Islet precursor cell (in vitro differentiated cells): ENCODE results near the gene C2CD2L.
"Not testable (repeated sequence)": the region's sequence is repeated elsewhere in the genome, so short reads cannot be mapped to it uniquely, and the experiment has no call there.

Experiments used
- DNase-seq: peaks from one replicate; pipeline ENCODE4 v3.0.0-alpha.2; 2018

The C2CD2L gene

GRCh38 chr11:119116235-119116594 lies 9.1 kb downstream of the C2CD2L start:
- DNase-seq = no peak

- no peak for DNase-seq
Observed at GRCh38 chr11:119116601-119117000, 9.5 kb downstream of the C2CD2L start.

GRCh38 chr11:119117004-119117706 lies 10.0 kb downstream of the C2CD2L start:
- no peak for DNase-seq

- no peak for DNase-seq
Observed at GRCh38 chr11:119118227-119118626, 11.1 kb downstream of the C2CD2L start.

GRCh38 chr11:119118946-119119345 lies 11.8 kb downstream of the C2CD2L start:
- no peak for DNase-seq

GRCh38 chr11:119120639-119121007 lies 13.5 kb downstream of the C2CD2L start:
- no peak for DNase-seq

GRCh38 chr11:119121008-119121810 lies 14.1 kb downstream of the C2CD2L start, which contains the start of gene HINFP:
HINFP (plus strand) TSS chr11:119121580; CDS start chr11:119126945, 5,365 bp downstream.
- peak; percentile 100 for DNase-seq

- DNase-seq = no peak
Observed at GRCh38 chr11:119121811-119122124, 14.6 kb downstream of the C2CD2L start.

- no peak for DNase-seq
Observed at GRCh38 chr11:119125821-119126220, 18.7 kb downstream of the C2CD2L start.

GRCh38 chr11:119126675-119127268 lies 19.6 kb downstream of the C2CD2L start:
- DNase-seq = no peak

GRCh38 chr11:119130662-119131061 lies 23.5 kb downstream of the C2CD2L start:
- no peak for DNase-seq

- DNase-seq = no peak
Observed at GRCh38 chr11:119134389-119134978, 27.3 kb downstream of the C2CD2L start.

- not testable (repeated sequence) for DNase-seq
Observed at GRCh38 chr11:119139276-119139675, 32.1 kb downstream of the C2CD2L start.

- DNase-seq = peak; percentile 92
Observed at GRCh38 chr11:119144825-119145486, 37.8 kb downstream of the C2CD2L start.

- no peak for DNase-seq
Observed at GRCh38 chr11:119145551-119145950, 38.4 kb downstream of the C2CD2L start.

GRCh38 chr11:119147604-119148333 lies 40.6 kb downstream of the C2CD2L start:
- DNase-seq = no peak

- no peak for DNase-seq
Observed at GRCh38 chr11:119148720-119149017, 41.5 kb downstream of the C2CD2L start.

- DNase-seq = no peak
Observed at GRCh38 chr11:119149018-119149785, 42.1 kb downstream of the C2CD2L start, which contains the start of gene ABCG4. ABCG4 (plus strand) TSS chr11:119149052; CDS start chr11:119149966, 914 bp downstream.

- no peak for DNase-seq
Observed at GRCh38 chr11:119149786-119150275, 42.7 kb downstream of the C2CD2L start.

GRCh38 chr11:119152043-119152442 lies 44.9 kb downstream of the C2CD2L start:
- DNase-seq = no peak

GRCh38 chr11:119152604-119153003 lies 45.5 kb downstream of the C2CD2L start:
- DNase-seq = no peak
